ENCODE data around the gene NR1D2. TPM values are rescaled to one million over a fixed set of nuclear protein-coding genes. Genes with fewer than 3 reads are reported as not detected.

NR1D2 gene
- total RNA-seq, 1 experiment from 2014 or later = 24.0 TPM

GRCh38 chr3:24027946-24028345 is 82.9 kb downstream of the NR1D2 start:
- no peak overlapping the region for H4K8ac ChIP-seq (replicated peaks; ENCODE audit: insufficient read length, low read depth, low read length)
- Mint-ChIP-seq H3K27ac (no peak overlapping the region), H3K4me1 (peaks cover 8 to 12% of the 10 kb centered on the region in 2 experiments), H3K9me3 (no peaks in the 10 kb centered on the region), H3K27me3 (ENCODE audit: low read depth) (0 out of 2 replicates have a peak, but pooled peaks cover 2% of the 10 kb centered on the region), H3K36me3 (ENCODE audit: insufficient read depth in 1 of 3, low read depth in 3 of 3) (no peaks in the 10 kb centered on the region), H3K4me3 (no peak overlapping the region)
- no peak overlapping the region for H3K4ac ChIP-seq (ENCODE audit: low read depth, low read length)
- TF ChIP-seq CTCF (conservative IDR thresholded peaks at IDR 0.05) = no peak
- no peak overlapping the region for H2BK5ac ChIP-seq (ENCODE audit: insufficient read length, low read length)
- no peaks in the 10 kb centered on the region for H3K27me3 ChIP-seq (ENCODE audit: insufficient read depth, low read length)
- H3K79me2 ChIP-seq (ENCODE audit: insufficient read depth, low read length) = no peaks in the 10 kb centered on the region
- H2AK5ac ChIP-seq (ENCODE audit: insufficient read length, low read length) = no peak overlapping the region
- no peaks in the 10 kb centered on the region for H4K20me1 ChIP-seq (ENCODE audit: control insufficient read depth, insufficient read depth, insufficient read length)
- H2AFZ ChIP-seq (ENCODE audit: low read length) = no peak overlapping the region
- H3K4me1 ChIP-seq (ENCODE audit: insufficient read depth, low read length) = no peaks in the 10 kb centered on the region
- no peak overlapping the region for H3K23ac ChIP-seq (ENCODE audit: insufficient read length, low read depth, low read length)
- H3K14ac ChIP-seq (ENCODE audit: insufficient read depth, low read length) = no peak overlapping the region
- H4K91ac ChIP-seq (ENCODE audit: insufficient read length, low read depth, low read length) = no peak overlapping the region
- no peak overlapping the region for H3T11ph ChIP-seq (ENCODE audit: low read length)
- H2BK120ac ChIP-seq (ENCODE audit: low read depth, low read length, poor library complexity, severe bottlenecking) = no peak overlapping the region
- H3K4me2 ChIP-seq (ENCODE audit: insufficient read depth, insufficient read length, low read length) = no peak overlapping the region
- no peak for DNase-seq
- no peaks in the 10 kb centered on the region for H3K23me2 ChIP-seq (ENCODE audit: insufficient read length, low read depth, low read length, poor library complexity, severe bottlenecking)
- H3K27ac ChIP-seq (ENCODE audit: insufficient read length, low read depth, low read length) = no peak overlapping the region
- no peak overlapping the region for H3K9ac ChIP-seq (ENCODE audit: extremely low read depth, insufficient read length, low read length)
- H2BK15ac ChIP-seq (ENCODE audit: low read depth, low read length) = no peak overlapping the region
- no peak overlapping the region for H2BK12ac ChIP-seq (ENCODE audit: insufficient read length, low read depth, low read length)
- H3K79me1 ChIP-seq (ENCODE audit: insufficient read depth, low read depth, low read length, poor library complexity, severe bottlenecking) = no peaks in the 10 kb centered on the region
- no peak overlapping the region for H3K56ac ChIP-seq (ENCODE audit: insufficient read length, low read depth, low read length)
- no peak overlapping the region for H2BK20ac ChIP-seq (ENCODE audit: low read depth, low read length, poor library complexity, severe bottlenecking)
- H3K18ac ChIP-seq (ENCODE audit: insufficient read length, low read depth, low read length) = no peak overlapping the region
- H3K9me3 ChIP-seq (ENCODE audit: control insufficient read depth, low read depth, low read length) = no peaks in the 10 kb centered on the region
- H4K5ac ChIP-seq (ENCODE audit: insufficient read length, low read depth, low read length) = no peak overlapping the region
- WGBS (ENCODE audit: extremely low coverage, insufficient read length, low lambda C conversion rate) = no CpG with 5 or more reads among the region's 3 CpGs

Other genes starting within 250 kb of the NR1D2 start
- 130 and 142 TPM in 2 replicates for gene UBE2E1, start 139.3 kb upstream of the NR1D2 start, total RNA-seq (2021)
- 6.1 and 6.2 TPM in 2 replicates for gene NKIRAS1, start 28.3 kb upstream of the NR1D2 start, total RNA-seq (2021)
- 2,794 and 2,865 TPM in 2 replicates for gene RPL15, start 28.2 kb upstream of the NR1D2 start, total RNA-seq (2021)